ENCODE results near the gene NEK1.

The NEK1 gene

GRCh38 chr4:169367826-169368225 lies 244.6 kb downstream of the NEK1 start:
- DNase-seq (ENCODE audit: low spot score), result no peak

GRCh38 chr4:169366821-169367220 lies 245.6 kb downstream of the NEK1 start:
- no peak for DNase-seq (ENCODE audit: low spot score)

GRCh38 chr4:169362607-169363006 lies 249.8 kb downstream of the NEK1 start:
- no peak for DNase-seq (ENCODE audit: low spot score)

- no peak for DNase-seq (ENCODE audit: low spot score)
These were observed 250.6 kb downstream of the NEK1 start for GRCh38 chr4:169361756-169362155.

DNA sequence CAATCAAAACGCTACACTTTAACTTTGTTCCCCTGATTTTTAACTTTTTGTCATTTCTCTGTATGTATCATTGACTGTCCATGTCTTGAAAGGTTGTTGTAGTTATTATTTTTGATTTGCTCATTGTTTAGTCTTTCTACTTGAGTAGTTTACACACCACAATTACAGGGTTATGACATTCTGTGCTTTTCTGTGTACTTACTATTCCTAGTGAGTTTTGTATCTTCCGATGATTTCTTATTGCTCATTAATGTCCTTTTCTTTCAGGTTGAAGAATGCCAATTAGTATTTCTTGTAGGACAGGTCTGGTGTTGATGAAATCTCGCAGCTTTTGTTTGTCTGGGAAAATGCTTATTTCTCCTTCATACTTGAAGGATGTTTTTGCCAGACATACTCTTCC lies 252.4 kb downstream of the NEK1 start:
- DNase-seq (ENCODE audit: low spot score), result no peak

- DNase-seq (ENCODE audit: low spot score), result no peak
These were observed 260.0 kb downstream of the NEK1 start for GRCh38 chr4:169352360-169352759.

- DNase-seq (ENCODE audit: low spot score), result no peak
These were observed 260.5 kb downstream of the NEK1 start for GRCh38 chr4:169351872-169352271.

DNA sequence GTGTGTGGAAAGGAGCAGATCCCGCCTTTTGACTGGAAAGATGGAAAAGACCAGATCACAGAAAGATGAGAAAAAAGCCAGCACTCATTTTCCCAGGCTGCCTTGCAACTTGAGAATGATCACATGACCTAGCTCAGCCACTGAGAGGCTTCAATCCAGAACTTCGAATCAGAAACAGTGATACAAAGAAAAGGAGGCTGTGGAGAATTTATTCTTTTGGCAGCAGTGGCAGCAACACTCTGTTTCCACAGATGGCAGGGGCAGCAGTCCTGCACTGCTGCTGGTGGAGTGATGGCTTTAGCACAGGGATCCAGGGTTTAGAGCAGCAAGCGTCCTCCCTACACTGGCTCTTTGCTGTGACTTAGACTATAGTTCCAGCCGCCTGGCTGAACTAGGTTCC lies 263.8 kb downstream of the NEK1 start:
- no peak for DNase-seq (ENCODE audit: low spot score)

- no peak for DNase-seq (ENCODE audit: low spot score)
These were observed 265.5 kb downstream of the NEK1 start for GRCh38 chr4:169346840-169347239.

DNA sequence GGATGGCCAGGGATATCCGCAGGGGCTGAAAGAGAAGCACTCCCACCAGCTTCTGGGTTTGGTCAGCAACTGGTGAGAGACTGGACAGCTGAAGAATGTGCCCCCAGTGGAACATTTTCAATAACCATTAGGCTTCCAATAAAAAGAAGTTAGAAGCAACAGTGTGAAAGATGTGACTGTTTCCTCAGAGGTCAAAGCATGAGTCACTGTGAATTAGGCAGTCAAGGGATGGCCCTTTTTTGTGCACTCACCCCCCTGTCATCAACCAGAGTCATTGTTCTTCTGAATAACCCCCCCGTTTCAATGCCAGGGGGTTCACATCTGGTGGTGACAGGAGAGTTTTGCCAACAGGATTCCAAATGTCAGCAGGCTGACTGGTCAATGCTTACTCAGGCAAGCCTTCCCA lies 267.1 kb downstream of the NEK1 start:
- DNase-seq (ENCODE audit: low spot score), result peak; percentile 92

All from COLO829 (cell line).